B cell (primary cell): ENCODE measurements around the gene MPST. TPM values are rescaled to one million over a fixed set of nuclear protein-coding genes. Genes with fewer than 3 reads are reported as not detected.

Source experiments
- ATAC-seq: fragments of 200-7000 bp; cut with Tn5 transposase; one replicate; pipeline ENCODE4 v1.10.0; 2021; ENCODE audit warnings: low read depth, mild to moderate bottlenecking, moderate number of reproducible peaks, moderate library complexity
- CTCF ChIA-PET: fragments of 350-600 bp; sonication (Branson Sonifier 250); formaldehyde crosslinking; loops from one replicate; lab custom pipeline; 2021; ENCODE audit warnings: antibody characterized with exemption, inconsistent platforms; lab: Charles Lee
- POLR2A ChIA-PET: fragments of 350-600 bp; sonication (Branson Sonifier 250); formaldehyde crosslinking; loops from one replicate; lab custom pipeline; 2021; ENCODE audit warnings: antibody characterized with exemption; lab: Charles Lee
- DNase-seq: peaks from one replicate; pipeline ENCODE4 v3.0.0; 2013
- H2AFZ ChIP-seq: 2 replicates; pipeline ENCODE4 v1.6.1; 2012; ENCODE audit warnings: mild to moderate bottlenecking, low read depth, low read length; ENCODE audit not compliant: insufficient read depth, poor library complexity, severe bottlenecking
- H3K27ac ChIP-seq, 2 donors: 1 replicate in 1 of 2; 2 replicates in 1 of 2; pipeline ENCODE4 v1.5.1; 2012 to 2013; ENCODE audit warnings: low read length in 2 of 2, mild to moderate bottlenecking in 2 of 2, moderate library complexity in 1 of 2
- H3K27me3 ChIP-seq, 4 experiments: fragments of 200-600 bp in 1 of 4; sonication (generic) in 1 of 4; replicated peaks in 1 of 4; 1 replicate in 2 of 4; 2 replicates in 2 of 4; pipeline versions ENCODE4 v1.6.1 to v1.7.0; 2013 to 2016; ENCODE audit warnings: low read length in 3 of 4, mild to moderate bottlenecking in 2 of 4, mixed read lengths in 1 of 4, moderate library complexity in 1 of 4; ENCODE audit not compliant: insufficient read depth in 4 of 4, control insufficient read depth in 3 of 4; ENCODE audit errors: control extremely low read depth in 1 of 4
- H3K36me3 ChIP-seq, 2 experiments: replicated peaks in 1 of 2; 1 replicate in 1 of 2; 2 replicates in 1 of 2; pipeline versions ENCODE4 v1.6.1 to v1.7.1; 2013; ENCODE audit warnings: low read length in 1 of 2; ENCODE audit not compliant: insufficient read depth in 2 of 2, control insufficient read depth in 1 of 2; ENCODE audit errors: control extremely low read depth in 1 of 2, extremely low read depth in 1 of 2
- H3K4me1 ChIP-seq, 2 donors: fragments of 200-600 bp in 1 of 2; sonication (generic) in 1 of 2; 1 replicate in 1 of 2; 2 replicates in 1 of 2; pipeline versions ENCODE4 v1.5.1 to v1.6.1; 2013 to 2017; ENCODE audit warnings: low read length in 2 of 2; ENCODE audit not compliant: control insufficient read depth in 2 of 2, insufficient read depth in 2 of 2
- H3K4me2 ChIP-seq: replicated peaks from 2 replicates; pipeline ENCODE3; 2012; ENCODE audit warnings: mild to moderate bottlenecking, low read depth, low read length; ENCODE audit not compliant: poor library complexity, severe bottlenecking
- H3K4me3 ChIP-seq, 5 experiments: fragments of 200-600 bp in 1 of 5; sonication (generic) in 1 of 5; 1 replicate in 3 of 5; 2 replicates in 2 of 5; pipeline versions ENCODE4 v1.5.1 to v1.7.0; 2011 to 2016; ENCODE audit warnings: low read length in 4 of 5, mild to moderate bottlenecking in 4 of 5, low read depth in 2 of 5, control low read depth in 1 of 5, moderate library complexity in 1 of 5; ENCODE audit not compliant: insufficient read depth in 1 of 5; ENCODE audit errors: control extremely low read depth in 1 of 5, extremely low read depth in 1 of 5
- H3K79me2 ChIP-seq: fragments of 200-600 bp; sonication (generic); one replicate; pipeline ENCODE4 v1.6.0; 2016; ENCODE audit warnings: low read length; ENCODE audit not compliant: control insufficient read depth, insufficient read depth
- H3K9ac ChIP-seq: fragments of 200-600 bp; sonication (generic); 2 replicates; pipeline ENCODE4 v1.6.1; 2017; ENCODE audit warnings: mild to moderate bottlenecking, low read length, moderate library complexity
- H3K9me3 ChIP-seq, 3 donors: one replicate each; pipeline versions ENCODE4 v1.6.1 to v1.7.1; 2013; ENCODE audit warnings: low read length in 2 of 3; ENCODE audit not compliant: control insufficient read depth in 2 of 3, insufficient read depth in 1 of 3; ENCODE audit errors: control extremely low read depth in 1 of 3
- H4K20me1 ChIP-seq: 2 replicates; pipeline ENCODE4 v1.6.0; 2012; ENCODE audit warnings: mild to moderate bottlenecking, low read length; ENCODE audit not compliant: insufficient read depth, control insufficient read depth, poor library complexity, severe bottlenecking
- H3K27ac Mint-ChIP-seq: one replicate; pipeline ENCODE4 v1.8.0; 2021; ENCODE audit warnings: mixed read lengths
- H3K27me3 Mint-ChIP-seq: one replicate; pipeline ENCODE4 v1.8.0; 2021; ENCODE audit warnings: mixed read lengths
- H3K4me1 Mint-ChIP-seq: one replicate; pipeline ENCODE4 v1.8.0; 2021; ENCODE audit warnings: mixed read lengths
- H3K4me3 Mint-ChIP-seq: one replicate; pipeline ENCODE4 v1.8.0; 2021; ENCODE audit warnings: mixed read lengths
- H3K9me3 Mint-ChIP-seq: one replicate; pipeline ENCODE4 v1.8.0; 2022; ENCODE audit warnings: mixed read lengths; ENCODE audit not compliant: insufficient read depth
- CTCF ChIP-seq: fragments of 200-600 bp; IDR thresholded peaks from one replicate; pipeline ENCODE4 v1.8.0; 2022; ENCODE audit warnings: antibody characterized with exemption, mild to moderate bottlenecking
- EZH2 ChIP-seq: IDR thresholded peaks from 2 replicates; pipeline ENCODE4 v1.6.1; 2012; ENCODE audit warnings: borderline replicate concordance, low read depth, mild to moderate bottlenecking, moderate library complexity, low read length; ENCODE audit not compliant: insufficient read depth, poor library complexity, severe bottlenecking
- WGBS: methylation state at CpG from one replicate; pipeline ENCODE4 v1.1.5; 2013; ENCODE audit warnings: missing lambda C conversion rate; ENCODE audit not compliant: insufficient coverage; 5-methylcytosine and 5-hydroxymethylcytosine counted together
- intact Hi-C: fragments of 100-400 bp; cut with micrococcal nuclease; formaldehyde crosslinking; loops from one replicate; pipeline ENCODE4 v1.10.0; 2022
- polyA plus RNA-seq: library from polyadenylated mRNA; depleted of rRNA; stranded (reverse); fragments of >200 nt; gene quantifications from 2 replicates; pipeline ENCODE4 v1.2.3, GENCODE V29; 2012
- total RNA-seq, 2 donors: library from RNA; stranded (reverse); fragments of 120-200 nt in 1 of 2; gene quantifications; 1 replicate in 1 of 2; 2 replicates in 1 of 2; pipeline versions ENCODE4 v1.2.3 to v1.2.4, GENCODE V29; 2013 to 2022

MPST gene
- total and polyA plus RNA-seq, 2 donors (not counting 1 experiment from before 2014, with no cell fraction given) = 11.2 to 17.7 TPM

GRCh38 chr22:37072673-37073072 lies 53.1 kb downstream of the MPST start:
- ATAC-seq (no peak), DNase-seq (no peak)
- Mint-ChIP-seq H3K4me3 (no peak overlapping the region), H3K27ac (no peak overlapping the region), H3K27me3 (peaks cover 34% of the 10 kb centered on the region), H3K9me3 (no peaks in the 10 kb centered on the region), H3K4me1 (no peaks in the 10 kb centered on the region)
- 97% methylated on average over 8 of the region's 8 CpGs for WGBS
- intact Hi-C loops = no loop called here
- Histone ChIP-seq H3K4me1 (no peaks in the 10 kb centered on the region), H3K36me3 (no peaks in the 10 kb centered on the region), H3K27ac (no peak overlapping the region), H3K4me2 (no peak overlapping the region), H2AFZ (no peak overlapping the region), H3K27me3 (peaks cover 0 to 61% (median 14%) of the 10 kb centered on the region in 4 experiments), H3K9me3 (no peaks in the 10 kb centered on the region), H3K4me3 (no peak overlapping the region), H3K79me2 (no peaks in the 10 kb centered on the region), H4K20me1 (no peaks in the 10 kb centered on the region), H3K9ac (no peak overlapping the region)
- TF ChIP-seq EZH2 (no peak), CTCF (no peak)
- ChIA-PET POLR2A (no interaction called here), CTCF (no interaction called here)

- no peaks in the 10 kb centered on the region for H4K20me1 ChIP-seq
- POLR2A ChIA-PET = no interaction called here
- no peak for TF ChIP-seq CTCF
- TF ChIP-seq EZH2 = no peak
- no peak overlapping the region for H3K9ac ChIP-seq
- WGBS = 78% methylated on average over 11 of the region's 16 CpGs
- H2AFZ ChIP-seq = no peak overlapping the region
- intact Hi-C loops = no loop called here
- H3K4me2 ChIP-seq = no peak overlapping the region
- no peaks in the 10 kb centered on the region for H3K9me3 ChIP-seq
- peaks cover 14% of the 10 kb centered on the region for H3K4me1 Mint-ChIP-seq
- no peak overlapping the region for H3K27ac Mint-ChIP-seq
- no peak overlapping the region for H3K4me3 Mint-ChIP-seq
- ATAC-seq (no peak), DNase-seq (no peak)
- H3K27me3 Mint-ChIP-seq = peaks cover 25% of the 10 kb centered on the region
- H3K27ac ChIP-seq = no peak overlapping the region
- no peak overlapping the region for H3K4me3 ChIP-seq
- peaks cover 0 to 44% (median 8%) of the 10 kb centered on the region in 4 experiments for H3K27me3 ChIP-seq
- CTCF ChIA-PET = no interaction called here
- no peaks in the 10 kb centered on the region for H3K36me3 ChIP-seq
- peaks cover 4 to 12% of the 10 kb centered on the region in 2 donors for H3K4me1 ChIP-seq
- no peaks in the 10 kb centered on the region for H3K79me2 ChIP-seq
- H3K9me3 Mint-ChIP-seq = no peaks in the 10 kb centered on the region
Observed at GRCh38 chr22:37074537-37074936, 55.0 kb downstream of the MPST start.
